Suppressor macrophage (primary cell): ENCODE results near the gene LHX1.
A peak's percentile ranks its signal among the peaks of the same experiment; 100 is the strongest.

Experiments used
- DNase-seq, 4 experiments: peaks; one replicate each; pipeline ENCODE4 v3.0.0-alpha.2; 2020 to 2022

The LHX1 gene

DNA sequence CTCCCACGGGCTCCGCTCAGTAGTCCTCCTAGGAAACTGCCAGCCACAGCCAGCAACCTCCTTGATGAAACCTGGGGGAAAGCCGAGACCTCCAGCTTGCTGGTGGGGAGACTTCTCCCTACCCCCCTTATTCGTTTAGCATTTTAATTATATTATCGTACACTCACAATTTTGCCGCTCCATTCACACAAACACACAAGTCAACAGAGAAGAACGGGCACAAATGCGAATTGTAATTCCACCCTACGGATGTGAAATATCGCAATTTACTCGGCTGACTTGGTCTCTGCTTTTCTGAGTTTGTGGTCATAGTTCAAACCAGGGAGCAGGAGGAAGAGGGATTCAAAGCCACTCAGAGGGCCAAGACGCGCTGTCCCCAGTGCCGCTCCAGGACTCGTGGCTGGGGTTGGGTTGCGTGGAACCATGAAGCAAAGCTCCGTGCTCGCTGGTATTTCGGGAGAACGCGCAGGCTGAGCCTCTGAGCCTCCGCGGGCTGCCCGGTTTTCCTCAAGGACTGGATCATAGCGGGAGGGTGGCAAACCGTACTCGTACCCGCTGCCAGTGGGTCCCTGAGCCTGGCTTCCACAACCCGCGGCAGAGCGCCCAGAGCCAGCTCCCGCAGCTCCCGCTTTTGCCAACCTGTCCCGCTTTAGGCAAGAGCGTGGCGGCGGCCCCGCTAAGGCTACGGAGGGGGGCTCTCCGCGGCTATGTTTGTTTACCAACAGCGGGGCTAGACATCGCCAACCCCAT lies 2.0 kb downstream of the LHX1 start:
- no peak for DNase-seq

- DNase-seq, result no peak
These were observed 2.6 kb downstream of the LHX1 start for GRCh38 chr17:36939802-36940312.

GRCh38 chr17:36940313-36941264 lies 3.3 kb downstream of the LHX1 start:
- DNase-seq, result no peak

DNA sequence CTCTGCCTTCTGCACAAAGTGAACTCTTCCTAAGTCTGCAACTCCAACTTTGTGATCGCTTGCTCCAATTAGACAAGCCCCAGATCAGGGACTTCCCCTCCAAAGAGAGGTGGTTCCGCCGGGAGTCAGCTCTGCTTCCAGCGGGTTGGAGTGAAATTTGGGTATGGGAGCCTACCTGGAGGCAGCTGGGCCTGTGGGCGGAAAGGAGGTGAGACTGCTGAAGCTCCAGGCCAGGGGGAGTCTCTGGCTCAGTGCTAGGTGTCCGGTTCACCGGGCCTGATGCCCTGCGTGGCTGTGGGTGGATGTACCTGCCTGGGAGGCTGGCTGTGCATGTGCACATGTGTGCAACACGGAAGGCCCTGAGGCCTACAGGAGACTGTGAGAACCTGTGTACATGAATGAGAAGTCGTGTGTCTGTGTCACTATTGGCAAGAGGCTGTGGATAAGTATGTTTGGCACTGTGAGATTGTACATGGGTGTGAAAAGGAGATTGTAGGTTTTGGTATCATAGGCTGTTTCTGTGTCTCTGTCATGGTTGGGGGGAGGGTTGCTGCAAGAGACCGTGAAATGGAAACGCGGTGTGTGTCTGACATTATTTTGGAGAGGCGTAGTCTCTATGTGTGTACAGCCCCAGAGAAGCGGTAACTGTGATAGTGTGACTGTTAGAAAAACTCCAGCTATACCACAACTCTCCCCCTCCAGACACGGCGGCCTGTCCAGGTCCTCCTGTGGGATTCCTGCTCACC lies 4.2 kb downstream of the LHX1 start:
- DNase-seq, result no peak

DNA sequence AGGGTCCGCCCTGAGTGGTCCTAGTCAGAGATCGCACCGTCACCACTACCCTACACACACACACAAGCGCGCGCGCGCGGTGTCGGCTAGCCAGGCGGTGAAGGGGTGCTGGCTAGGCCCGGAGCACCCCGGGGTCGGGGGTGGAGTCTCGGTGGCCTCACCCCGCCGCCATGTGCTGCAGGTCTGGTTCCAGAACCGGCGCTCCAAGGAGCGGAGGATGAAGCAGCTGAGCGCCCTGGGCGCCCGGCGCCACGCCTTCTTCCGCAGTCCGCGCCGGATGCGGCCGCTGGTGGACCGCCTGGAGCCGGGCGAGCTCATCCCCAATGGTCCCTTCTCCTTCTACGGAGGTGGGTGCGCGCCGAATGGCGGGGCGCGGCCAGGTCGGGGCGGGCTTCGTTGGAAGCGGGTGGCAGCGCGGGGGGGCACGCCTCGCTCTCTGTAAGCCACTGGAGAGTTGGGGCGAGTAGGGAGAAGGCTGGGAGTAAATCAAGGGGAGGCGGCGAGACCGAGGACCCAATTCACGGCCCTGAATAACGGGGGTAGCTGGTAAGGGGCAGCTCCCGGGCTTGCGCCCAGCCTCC lies 4.8 kb downstream of the LHX1 start:
- DNase-seq, result peak in 2 of 4 experiments; percentile 51 to 60

GRCh38 chr17:36942631-36943125 lies 5.4 kb downstream of the LHX1 start:
- no peak for DNase-seq

DNA sequence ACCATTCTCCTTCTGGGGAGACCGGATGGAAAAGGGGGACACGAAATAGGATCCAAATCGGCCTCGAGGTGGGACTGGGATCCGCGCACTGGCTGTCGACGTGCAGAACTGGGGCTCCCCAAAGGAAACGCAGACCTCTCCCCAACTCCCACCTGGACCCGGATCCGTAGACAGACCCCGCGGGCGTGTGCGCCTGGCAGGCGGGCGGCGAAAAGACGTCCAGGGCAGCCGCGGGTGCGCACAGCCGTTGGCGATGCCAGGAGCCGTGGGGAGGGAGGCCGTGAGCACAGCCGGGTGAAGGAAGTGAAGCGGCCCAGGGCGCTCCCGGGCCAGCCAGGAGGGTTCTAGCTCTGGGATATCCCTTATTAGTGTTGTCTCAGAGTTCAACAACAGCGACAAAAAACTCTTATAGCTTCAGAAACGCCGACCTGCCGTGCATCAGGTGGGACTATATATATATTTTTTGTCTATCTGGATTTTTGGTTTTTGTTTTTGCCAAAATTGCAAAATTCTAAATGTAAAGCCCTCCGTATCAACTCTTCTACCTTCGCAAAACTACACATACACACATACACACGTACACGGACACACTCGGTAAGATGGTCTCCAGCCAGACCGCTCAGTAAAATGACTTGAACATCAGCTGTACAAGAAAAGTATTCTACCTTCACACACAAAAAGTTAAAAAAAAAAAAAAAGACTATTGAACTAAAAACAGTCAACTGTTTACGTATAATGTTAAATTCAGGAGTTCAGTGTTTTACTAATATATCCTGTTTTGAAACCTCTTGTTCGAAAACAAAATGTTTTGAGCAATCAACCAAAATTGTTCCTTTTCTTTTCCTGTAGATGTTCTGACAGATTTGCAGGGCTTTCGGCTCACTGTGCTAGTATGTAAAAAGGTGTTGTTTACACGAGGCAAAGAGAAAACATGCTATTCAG lies 6.2 kb downstream of the LHX1 start:
- peak in 2 of 4 experiments; percentile 36 to 42 for DNase-seq

DNA sequence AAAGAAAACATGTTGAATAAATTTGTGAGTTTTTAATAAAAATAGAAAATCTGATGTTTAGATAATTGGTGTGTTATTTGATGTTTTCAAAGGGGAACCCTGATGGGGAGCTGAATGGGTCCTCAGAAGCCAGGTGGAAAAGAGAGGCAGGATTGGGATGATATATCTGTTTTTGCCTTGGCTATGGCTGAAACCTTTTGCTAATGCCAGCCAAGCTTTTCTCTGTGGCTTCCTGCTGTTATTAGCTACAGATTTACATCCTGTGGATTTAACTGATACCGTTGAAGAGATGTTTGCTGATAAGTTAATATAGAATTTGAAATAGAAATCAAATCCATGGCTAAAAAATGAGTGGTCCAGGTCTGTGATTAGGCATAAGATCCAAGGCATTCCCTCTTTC lies 7.3 kb downstream of the LHX1 start:
- DNase-seq, result no peak

GRCh38 chr17:36945140-36945539 lies 7.9 kb downstream of the LHX1 start:
- DNase-seq, result no peak

- no peak for DNase-seq
These were observed 8.9 kb downstream of the LHX1 start for GRCh38 chr17:36945959-36946725.

DNA sequence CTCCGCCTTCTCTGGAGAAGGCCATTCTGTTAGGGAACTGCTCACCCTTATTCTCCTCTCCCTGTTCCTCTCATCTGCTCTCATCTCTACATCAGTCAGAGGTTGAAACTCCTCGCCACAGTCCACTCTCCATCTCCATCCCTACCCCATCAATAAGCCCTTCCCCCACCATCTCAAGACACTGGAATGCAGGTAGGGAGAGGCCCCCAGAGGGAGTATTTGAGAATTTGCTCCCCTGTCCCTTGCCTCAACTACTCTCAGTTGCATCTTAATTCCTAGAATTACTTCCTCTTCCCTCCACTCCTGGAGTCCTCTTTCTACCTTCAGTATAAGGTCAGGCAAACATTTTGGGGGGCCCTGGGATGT lies 9.4 kb downstream of the LHX1 start:
- DNase-seq, result no peak

- DNase-seq, result no peak
These were observed 10.8 kb downstream of the LHX1 start for GRCh38 chr17:36947922-36948716.

DNA sequence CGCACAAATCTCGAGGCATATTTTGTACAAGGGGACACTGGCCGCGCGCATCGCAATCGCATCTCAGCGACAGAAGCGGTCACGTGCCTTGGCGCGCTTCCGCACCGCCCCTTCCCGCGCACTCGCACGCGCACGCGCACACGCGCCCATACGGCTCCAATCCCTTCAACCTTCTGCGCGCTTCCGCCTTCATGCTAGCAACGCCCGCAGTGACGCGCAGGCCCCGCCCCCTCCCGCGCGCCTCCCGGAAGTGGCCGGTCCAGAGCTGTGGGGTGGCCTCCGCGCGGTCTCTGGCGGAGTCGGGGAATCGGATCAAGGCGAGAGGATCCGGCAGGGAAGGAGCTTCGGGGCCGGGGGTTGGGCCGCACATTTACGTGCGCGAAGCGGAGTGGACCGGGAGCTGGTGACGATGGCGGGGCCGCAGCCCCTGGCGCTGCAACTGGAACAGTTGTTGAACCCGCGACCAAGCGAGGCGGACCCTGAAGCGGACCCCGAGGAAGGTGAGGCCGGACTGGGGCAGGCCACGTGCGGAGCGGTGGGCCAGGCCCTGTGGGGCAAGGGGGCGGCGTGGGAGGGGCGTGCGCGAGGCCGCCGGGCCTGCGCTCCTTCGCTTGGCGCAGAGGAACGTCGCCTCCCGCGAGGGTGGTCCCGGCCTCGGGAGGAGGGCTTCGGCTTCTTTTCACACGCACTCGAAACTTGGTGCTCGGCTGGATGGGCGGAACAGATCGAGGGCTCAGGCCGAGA lies 11.6 kb downstream of the LHX1 start, which contains the start of gene AATF:
Gene AATF (plus strand): TSS at position 238 of the 744 bp plus-strand sequence. CDS start 172 bp downstream, at position 410.
- peak; percentile 98 to 99 (median 99) for DNase-seq

GRCh38 chr17:36949461-36949927 lies 12.2 kb downstream of the LHX1 start:
- DNase-seq, result no peak

GRCh38 chr17:36950027-36950426 lies 12.8 kb downstream of the LHX1 start:
- DNase-seq, result no peak

DNA sequence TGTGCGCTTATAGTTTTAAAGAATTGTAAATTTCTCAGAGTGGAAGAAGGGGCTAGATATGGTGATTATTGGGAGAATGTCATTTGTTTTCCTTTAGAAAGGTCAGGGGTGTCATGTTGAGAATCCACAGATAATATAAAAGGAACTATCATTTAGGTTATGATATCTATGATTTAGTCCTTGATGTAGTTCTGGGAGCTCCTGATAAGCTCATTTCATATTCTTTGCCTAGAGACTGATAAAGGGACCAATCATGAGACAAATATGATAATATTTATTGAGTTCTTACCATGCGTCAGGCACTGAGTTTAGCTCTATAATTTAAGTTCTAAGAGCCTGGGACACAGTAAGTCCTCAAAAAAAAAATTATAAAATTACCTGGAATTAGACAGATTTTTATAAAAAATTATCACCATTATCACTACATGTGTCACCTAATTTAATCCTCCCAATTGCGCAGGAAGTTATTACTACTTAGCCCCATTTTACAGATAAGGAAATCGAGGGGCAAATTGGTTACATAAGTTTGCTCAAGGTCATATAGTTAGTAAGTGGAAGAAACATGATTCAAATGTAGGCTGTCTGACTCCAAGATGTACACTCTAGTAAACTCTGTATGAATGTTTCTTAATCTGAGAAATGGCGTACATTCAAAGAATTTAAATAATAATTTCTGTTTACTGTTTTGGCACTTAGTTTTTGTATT lies 14.0 kb downstream of the LHX1 start:
- DNase-seq, result no peak

DNA sequence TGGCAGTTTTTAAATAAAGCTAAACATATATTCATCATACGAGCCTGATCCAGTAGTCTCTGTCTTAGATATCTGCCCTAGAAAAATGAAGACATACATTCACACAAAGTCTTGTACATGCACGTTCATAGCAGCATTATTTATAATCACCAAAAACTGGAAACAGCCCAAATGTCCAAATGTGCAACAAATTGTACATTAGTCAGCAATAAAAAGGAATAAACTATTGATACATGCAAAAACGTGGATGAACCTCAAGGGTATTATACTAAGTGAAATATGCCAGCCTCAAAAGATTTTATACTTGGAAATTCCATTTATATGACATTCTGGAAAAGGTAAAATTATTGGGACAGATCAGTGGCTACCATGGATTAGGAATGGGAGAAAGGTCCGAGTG lies 34.2 kb downstream of the LHX1 start:
- DNase-seq, result no peak
